K562 (cell line): ENCODE data around the gene ZNF189. TPM values are rescaled to one million over a fixed set of nuclear protein-coding genes. Genes with fewer than 3 reads are reported as not detected.

Experiments used
- ARID2 ChIP-seq: fragments of 450-650 bp; IDR thresholded peaks from 2 replicates; pipeline ENCODE4 v1.6.1; 2017; ENCODE audit warnings: antibody characterized with exemption, mild to moderate bottlenecking
- CBFA2T2 ChIP-seq: fragments of 450-650 bp; conservative IDR thresholded peaks from 2 replicates; pipeline ENCODE4 v1.6.1; 2017; ENCODE audit warnings: mild to moderate bottlenecking
- GATAD2A ChIP-seq: fragments of 450-650 bp; IDR thresholded peaks from 2 replicates; pipeline ENCODE4 v1.6.1; 2017
- HDAC1 ChIP-seq, 2 experiments: fragments of 450-650 bp; IDR thresholded peaks; 2 replicates each; pipeline ENCODE4 v1.6.1; 2016 to 2017; ENCODE audit warnings: inconsistent platforms in 1 of 2, mild to moderate bottlenecking in 1 of 2, moderate library complexity in 1 of 2
- MTA3 ChIP-seq: fragments of 450-650 bp; formaldehyde crosslinking; IDR thresholded peaks from 2 replicates; pipeline ENCODE4 v1.6.1; 2017; ENCODE audit warnings: mild to moderate bottlenecking, borderline replicate concordance
- POLR2A ChIP-seq: fragments of 450-650 bp; conservative IDR thresholded peaks from 2 replicates; pipeline ENCODE4 v1.6.1; 2016
- POLR2G ChIP-seq: fragments of 200-400 bp; formaldehyde crosslinking; IDR thresholded peaks from 2 replicates; pipeline ENCODE4 v1.6.1; 2017; ENCODE audit warnings: low read depth, mild to moderate bottlenecking, antibody characterized with exemption, low read length, moderate library complexity
- PPARD ChIP-seq: fragments of 250-450 bp; sonication (Bioruptor Pico); IDR thresholded peaks from 2 replicates; pipeline ENCODE4 v1.8.0; 2022; ENCODE audit warnings: inconsistent platforms, mild to moderate bottlenecking, moderate library complexity
- RBM22 ChIP-seq: fragments of 200-400 bp; formaldehyde crosslinking; IDR thresholded peaks from 2 replicates; pipeline ENCODE4 v1.6.1; 2018; ENCODE audit warnings: low read length, low read depth; ENCODE audit not compliant: poor library complexity, severe bottlenecking
- STAT5A ChIP-seq: IDR thresholded peaks from 2 replicates; pipeline ENCODE4 v1.6.1; 2012; ENCODE audit warnings: low read length, inconsistent platforms, borderline replicate concordance
- TCF3 ChIP-seq: sonication (generic); formaldehyde crosslinking; IDR thresholded peaks from 2 replicates; pipeline ENCODE4 v1.4.0; 2020; ENCODE audit warnings: mild to moderate bottlenecking, missing genetic modification reagents
- XRCC4 ChIP-seq: IDR thresholded peaks from one replicate; pipeline ENCODE4 v1.6.1; 2011; ENCODE audit not compliant: insufficient read depth, insufficient read length; ENCODE audit errors: extremely low read depth
- ZFP36 ChIP-seq: fragments of 150-350 bp; IDR thresholded peaks from 2 replicates; pipeline ENCODE4 v1.6.1; 2018; ENCODE audit warnings: low read length, low read depth; ENCODE audit not compliant: partially characterized antibody
- ZNF316 ChIP-seq: fragments of 450-650 bp; IDR thresholded peaks from 2 replicates; pipeline ENCODE4 v1.6.1; 2016
- ZNF507 ChIP-seq: conservative IDR thresholded peaks from 2 replicates; pipeline ENCODE4 v1.6.1; 2017; ENCODE audit warnings: missing genetic modification characterization, missing compliant biosample characterization
- polyA plus RNA-seq, 8 experiments: library from polyadenylated mRNA; depleted of rRNA in 4 of 8; stranded (reverse) in 5 of 8; unstranded in 3 of 8; fragments of >200 nt; fragmentation: Nextera tagmentation in 2 of 8; fragmentation: Illumina TruSeq in 1 of 8; extraction: Ambion mirVana in 2 of 8; extraction: Trizol in 1 of 8; gene quantifications; 2 replicates each; pipeline versions ENCODE4 v1.2.1 to v1.2.3, GENCODE V29; 2011 to 2014; ENCODE audit warnings: inconsistent platforms in 1 of 8, missing spikeins in 1 of 8
- total RNA-seq, 7 experiments: library from RNA; depleted of rRNA in 6 of 7; stranded (reverse); fragments of >200 nt in 6 of 7; fragmentation: Illumina TruSeq in 2 of 7; extraction: Trizol in 2 of 7; gene quantifications; 2 replicates each; pipeline versions ENCODE4 v1.2.1 to v1.2.3, GENCODE V29; 2011 to 2021; ENCODE audit warnings: low replicate concordance in 1 of 7
- TF ChIP-seq, protein P1 (sequence below): fragments of 450-650 bp; IDR thresholded peaks from 2 replicates; pipeline ENCODE4 v1.6.1; 2016; ENCODE audit warnings: antibody characterized with exemption
- TF ChIP-seq, protein P2 (sequence below): fragments of 450-650 bp; IDR thresholded peaks from 2 replicates; pipeline ENCODE4 v1.7.1; 2018; ENCODE audit warnings: mild to moderate bottlenecking, low read depth; ENCODE audit not compliant: partially characterized antibody
- TF ChIP-seq, protein P3 (sequence below): IDR thresholded peaks from 2 replicates; pipeline ENCODE4 v1.6.1; 2011; ENCODE audit not compliant: insufficient read length; ENCODE audit errors: extremely low read depth
- TF ChIP-seq, protein P4 (sequence below): fragments of 450-650 bp; IDR thresholded peaks from 2 replicates; pipeline ENCODE4 v1.6.1; 2016; ENCODE audit warnings: mild to moderate bottlenecking
- TF ChIP-seq, protein P5 (sequence below): fragments of 250-450 bp; sonication (Bioruptor Pico); IDR thresholded peaks from 2 replicates; pipeline ENCODE4 v1.5.0; 2021

ZNF189 gene
- total and polyA plus RNA-seq, 9 of the 15 experiments (the other 6 are each of a cell fraction or from before 2014, with no cell fraction given) = 2.4 to 15.3 (median 6.4) TPM

DNA sequence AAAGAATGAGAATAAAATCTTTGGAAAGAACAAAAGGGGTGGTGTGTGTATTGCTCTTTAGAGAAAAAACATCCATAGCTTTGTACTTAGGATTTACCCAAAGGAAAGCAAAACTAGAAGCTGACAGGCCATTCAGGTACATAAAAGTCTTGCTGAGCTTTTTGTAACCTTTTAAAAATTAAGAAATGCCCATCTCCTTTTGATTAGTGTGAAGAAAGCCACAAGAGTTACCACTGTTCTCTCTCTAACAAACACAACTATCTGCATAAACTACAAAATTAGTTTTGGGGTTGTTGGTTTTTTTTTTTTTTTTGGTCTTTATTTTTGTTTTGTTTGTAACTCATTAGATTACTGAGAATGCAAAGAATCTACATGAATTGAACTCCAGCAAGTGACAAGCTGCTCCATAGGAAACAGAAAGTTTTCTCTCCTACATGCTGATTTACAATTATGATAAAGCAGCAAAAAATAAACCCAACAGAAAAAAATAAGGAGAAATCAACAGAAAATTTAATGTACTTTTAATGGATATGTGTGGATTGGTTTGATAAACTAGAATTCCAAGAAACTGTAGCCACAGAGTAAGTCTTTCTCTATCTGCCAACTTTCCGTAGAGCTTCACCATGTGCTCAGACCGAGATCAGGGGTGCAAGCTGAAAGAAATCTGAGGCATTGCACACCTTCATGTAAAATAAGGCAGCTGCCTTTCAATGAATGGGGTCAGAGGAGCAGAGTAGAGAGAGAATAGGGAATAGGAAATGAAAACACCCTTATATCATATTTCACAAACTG, 26.1 kb upstream of the ZNF189 start (continued):
- TF ChIP-seq, protein P1, sequence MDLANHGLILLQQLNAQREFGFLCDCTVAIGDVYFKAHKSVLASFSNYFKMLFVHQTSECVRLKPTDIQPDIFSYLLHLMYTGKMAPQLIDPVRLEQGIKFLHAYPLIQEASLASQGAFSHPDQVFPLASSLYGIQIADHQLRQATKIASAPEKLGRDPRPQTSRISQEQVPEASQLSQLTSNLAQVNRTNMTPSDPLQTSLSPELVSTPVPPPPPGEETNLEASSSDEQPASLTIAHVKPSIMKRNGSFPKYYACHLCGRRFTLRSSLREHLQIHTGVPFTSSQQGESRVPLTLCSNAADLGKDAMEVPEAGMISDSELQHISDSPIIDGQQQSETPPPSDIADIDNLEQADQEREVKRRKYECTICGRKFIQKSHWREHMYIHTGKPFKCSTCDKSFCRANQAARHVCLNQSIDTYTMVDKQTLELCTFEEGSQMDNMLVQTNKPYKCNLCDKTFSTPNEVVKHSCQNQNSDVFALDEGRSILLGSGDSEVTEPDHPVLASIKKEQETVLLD = 0 out of 2 replicates have a peak, but pooled peaks have one; percentile 18
- TF ChIP-seq STAT5A = peak; percentile 57
- no peak for TF ChIP-seq ZNF316
- TF ChIP-seq, protein P2, sequence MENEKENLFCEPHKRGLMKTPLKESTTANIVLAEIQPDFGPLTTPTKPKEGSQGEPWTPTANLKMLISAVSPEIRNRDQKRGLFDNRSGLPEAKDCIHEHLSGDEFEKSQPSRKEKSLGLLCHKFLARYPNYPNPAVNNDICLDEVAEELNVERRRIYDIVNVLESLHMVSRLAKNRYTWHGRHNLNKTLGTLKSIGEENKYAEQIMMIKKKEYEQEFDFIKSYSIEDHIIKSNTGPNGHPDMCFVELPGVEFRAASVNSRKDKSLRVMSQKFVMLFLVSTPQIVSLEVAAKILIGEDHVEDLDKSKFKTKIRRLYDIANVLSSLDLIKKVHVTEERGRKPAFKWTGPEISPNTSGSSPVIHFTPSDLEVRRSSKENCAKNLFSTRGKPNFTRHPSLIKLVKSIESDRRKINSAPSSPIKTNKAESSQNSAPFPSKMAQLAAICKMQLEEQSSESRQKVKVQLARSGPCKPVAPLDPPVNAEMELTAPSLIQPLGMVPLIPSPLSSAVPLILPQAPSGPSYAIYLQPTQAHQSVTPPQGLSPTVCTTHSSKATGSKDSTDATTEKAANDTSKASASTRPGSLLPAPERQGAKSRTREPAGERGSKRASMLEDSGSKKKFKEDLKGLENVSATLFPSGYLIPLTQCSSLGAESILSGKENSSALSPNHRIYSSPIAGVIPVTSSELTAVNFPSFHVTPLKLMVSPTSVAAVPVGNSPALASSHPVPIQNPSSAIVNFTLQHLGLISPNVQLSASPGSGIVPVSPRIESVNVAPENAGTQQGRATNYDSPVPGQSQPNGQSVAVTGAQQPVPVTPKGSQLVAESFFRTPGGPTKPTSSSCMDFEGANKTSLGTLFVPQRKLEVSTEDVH = no peak
- TF ChIP-seq, protein P3, sequence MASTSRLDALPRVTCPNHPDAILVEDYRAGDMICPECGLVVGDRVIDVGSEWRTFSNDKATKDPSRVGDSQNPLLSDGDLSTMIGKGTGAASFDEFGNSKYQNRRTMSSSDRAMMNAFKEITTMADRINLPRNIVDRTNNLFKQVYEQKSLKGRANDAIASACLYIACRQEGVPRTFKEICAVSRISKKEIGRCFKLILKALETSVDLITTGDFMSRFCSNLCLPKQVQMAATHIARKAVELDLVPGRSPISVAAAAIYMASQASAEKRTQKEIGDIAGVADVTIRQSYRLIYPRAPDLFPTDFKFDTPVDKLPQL = peak; percentile 27
- TF ChIP-seq, protein P4, sequence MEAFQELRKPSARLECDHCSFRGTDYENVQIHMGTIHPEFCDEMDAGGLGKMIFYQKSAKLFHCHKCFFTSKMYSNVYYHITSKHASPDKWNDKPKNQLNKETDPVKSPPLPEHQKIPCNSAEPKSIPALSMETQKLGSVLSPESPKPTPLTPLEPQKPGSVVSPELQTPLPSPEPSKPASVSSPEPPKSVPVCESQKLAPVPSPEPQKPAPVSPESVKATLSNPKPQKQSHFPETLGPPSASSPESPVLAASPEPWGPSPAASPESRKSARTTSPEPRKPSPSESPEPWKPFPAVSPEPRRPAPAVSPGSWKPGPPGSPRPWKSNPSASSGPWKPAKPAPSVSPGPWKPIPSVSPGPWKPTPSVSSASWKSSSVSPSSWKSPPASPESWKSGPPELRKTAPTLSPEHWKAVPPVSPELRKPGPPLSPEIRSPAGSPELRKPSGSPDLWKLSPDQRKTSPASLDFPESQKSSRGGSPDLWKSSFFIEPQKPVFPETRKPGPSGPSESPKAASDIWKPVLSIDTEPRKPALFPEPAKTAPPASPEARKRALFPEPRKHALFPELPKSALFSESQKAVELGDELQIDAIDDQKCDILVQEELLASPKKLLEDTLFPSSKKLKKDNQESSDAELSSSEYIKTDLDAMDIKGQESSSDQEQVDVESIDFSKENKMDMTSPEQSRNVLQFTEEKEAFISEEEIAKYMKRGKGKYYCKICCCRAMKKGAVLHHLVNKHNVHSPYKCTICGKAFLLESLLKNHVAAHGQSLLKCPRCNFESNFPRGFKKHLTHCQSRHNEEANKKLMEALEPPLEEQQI = no peak
- TF ChIP-seq PPARD (CRISPR knock-in tag) = no peak
- no peak for TF ChIP-seq GATAD2A
- TF ChIP-seq TCF3 (CRISPR knock-in tag) = peak; percentile 57
- TF ChIP-seq, protein P5, sequence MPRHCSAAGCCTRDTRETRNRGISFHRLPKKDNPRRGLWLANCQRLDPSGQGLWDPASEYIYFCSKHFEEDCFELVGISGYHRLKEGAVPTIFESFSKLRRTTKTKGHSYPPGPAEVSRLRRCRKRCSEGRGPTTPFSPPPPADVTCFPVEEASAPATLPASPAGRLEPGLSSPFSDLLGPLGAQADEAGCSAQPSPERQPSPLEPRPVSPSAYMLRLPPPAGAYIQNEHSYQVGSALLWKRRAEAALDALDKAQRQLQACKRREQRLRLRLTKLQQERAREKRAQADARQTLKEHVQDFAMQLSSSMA (CRISPR knock-in tag) = no peak
- no peak for TF ChIP-seq ARID2
- TF ChIP-seq XRCC4 = no peak
- TF ChIP-seq CBFA2T2 = peak; percentile 44; the same call in 1 of the 2 replicates
- no peak for TF ChIP-seq MTA3
- no peak for TF ChIP-seq ZNF507 (tag)
- TF ChIP-seq RBM22 = no peak
- TF ChIP-seq ZFP36 = no peak
- peak; percentile 54; the same call in 1 of the 2 replicates for TF ChIP-seq POLR2A
- TF ChIP-seq HDAC1 (IDR thresholded peaks at IDR 0.05) = 0 out of 4 replicates have a peak, but pooled peaks of 1 of the 2 experiments have one; percentile 27
- TF ChIP-seq POLR2G = no peak
